ENCODE data around the gene JPH2.
A peak's percentile ranks its signal among the peaks of the same experiment; 100 is the strongest.
"Not testable (repeated sequence)": the region's sequence is repeated elsewhere in the genome, so short reads cannot be mapped to it uniquely, and the experiment has no call there.

The JPH2 gene

DNA sequence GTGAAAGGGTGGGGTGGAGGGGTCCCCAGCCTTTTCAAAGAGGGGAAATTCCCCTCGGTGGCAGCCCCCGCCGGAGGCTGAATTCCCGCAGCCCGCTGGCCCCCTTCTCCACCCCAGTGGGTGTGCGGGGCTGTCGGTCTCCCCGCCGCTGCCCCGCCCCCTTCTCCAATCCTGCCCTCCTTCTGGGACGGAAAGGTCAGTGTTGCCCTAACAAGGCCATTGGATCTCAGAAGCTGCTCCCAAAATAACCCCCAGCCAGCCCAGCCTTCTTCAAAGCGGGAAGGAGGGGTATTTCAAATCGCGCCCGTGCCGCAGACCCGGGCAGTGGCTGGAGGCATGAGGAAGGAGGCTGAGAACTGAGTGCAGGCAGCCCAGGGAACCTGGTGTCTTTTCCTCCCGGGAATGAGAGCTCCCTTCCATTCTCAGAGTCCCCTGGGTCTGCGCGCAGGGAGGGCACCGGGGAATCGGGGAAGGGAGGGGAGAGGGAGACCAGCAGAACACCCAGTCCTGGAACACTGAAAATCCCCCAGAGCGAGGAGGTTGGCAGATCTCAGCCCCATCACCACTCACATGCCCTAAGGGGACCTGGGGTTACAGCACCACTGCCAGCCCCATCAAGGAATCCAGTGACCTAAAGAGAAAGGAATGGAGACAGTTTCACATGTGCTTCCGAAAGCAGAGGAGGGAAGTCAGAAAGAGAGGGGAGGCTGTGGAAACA is at the start of gene JPH2:
Gene JPH2 (minus strand): TSS at position 135 of the 718 bp plus-strand sequence. CDS start 483 bp downstream, outside the sequence.
- DNase-seq = no peak

GRCh38 chr20:44235702-44236101 is 48.7 kb upstream of the JPH2 start:
- DNase-seq = no peak

- DNase-seq = no peak
These were observed 47.8 kb upstream of the JPH2 start for GRCh38 chr20:44234566-44235317.

GRCh38 chr20:44233436-44234016 is 46.5 kb upstream of the JPH2 start:
- DNase-seq = no peak

DNA sequence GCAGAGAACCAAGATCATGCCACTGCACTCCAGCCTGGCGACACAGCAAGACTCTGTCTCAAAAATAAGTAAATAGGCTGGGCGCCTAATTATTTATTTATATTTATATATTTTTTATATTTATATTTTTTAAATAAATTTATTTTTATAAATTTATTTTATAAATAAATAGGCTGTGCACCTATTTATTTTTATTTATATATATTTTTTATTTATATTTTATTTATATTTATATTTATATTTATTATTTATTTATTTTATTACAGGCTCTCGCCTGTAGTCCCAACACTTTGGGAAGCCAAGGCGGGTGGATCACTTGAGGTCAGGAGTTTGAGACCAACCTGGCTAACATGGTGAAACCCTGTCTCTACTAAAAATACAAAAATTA is 45.5 kb upstream of the JPH2 start:
- not testable (repeated sequence) for DNase-seq

- DNase-seq = peak; percentile 72
These were observed 44.9 kb upstream of the JPH2 start for GRCh38 chr20:44231713-44232468.

DNA sequence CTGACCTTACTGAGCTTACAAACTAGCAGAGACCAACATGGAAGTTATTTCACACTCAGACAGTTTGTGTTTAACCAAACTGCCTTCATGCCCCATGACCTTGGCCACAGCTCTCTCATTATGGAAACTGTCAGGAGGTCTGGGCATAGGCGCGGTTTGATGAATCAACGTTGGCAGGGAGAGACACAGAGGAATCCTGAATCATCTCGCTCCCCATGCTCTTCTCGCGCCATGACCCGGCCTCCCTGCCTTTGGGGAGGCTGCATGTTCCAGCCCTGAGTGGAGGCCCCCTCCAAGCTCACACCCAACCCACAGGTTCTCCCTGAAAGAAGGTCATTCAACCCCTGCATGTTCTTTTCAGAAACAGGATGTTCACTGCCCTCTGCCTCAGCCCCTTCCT is 44.2 kb upstream of the JPH2 start:
- DNase-seq = no peak

GRCh38 chr20:44228465-44229258 is 41.7 kb upstream of the JPH2 start:
- DNase-seq = no peak

DNA sequence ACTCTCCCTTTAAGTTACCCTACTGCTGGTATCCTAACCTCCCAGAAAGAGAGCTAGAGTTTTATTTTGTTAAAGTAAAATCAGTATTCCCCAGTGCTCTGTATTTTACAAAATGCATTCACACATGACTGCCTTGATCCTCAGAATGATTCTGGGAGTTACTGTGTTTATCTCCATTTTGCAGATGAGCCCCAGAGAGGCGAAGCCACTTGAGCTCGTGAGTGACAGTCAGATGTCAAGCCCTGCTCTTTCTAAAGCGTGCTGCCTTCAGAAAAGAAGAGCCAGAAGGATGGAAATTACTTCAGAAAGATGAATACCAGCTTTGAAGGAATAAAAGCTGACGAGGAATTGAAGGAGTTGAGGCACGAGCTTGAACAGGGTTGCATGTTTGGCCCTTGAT is 37.6 kb upstream of the JPH2 start:
- DNase-seq = no peak

DNA sequence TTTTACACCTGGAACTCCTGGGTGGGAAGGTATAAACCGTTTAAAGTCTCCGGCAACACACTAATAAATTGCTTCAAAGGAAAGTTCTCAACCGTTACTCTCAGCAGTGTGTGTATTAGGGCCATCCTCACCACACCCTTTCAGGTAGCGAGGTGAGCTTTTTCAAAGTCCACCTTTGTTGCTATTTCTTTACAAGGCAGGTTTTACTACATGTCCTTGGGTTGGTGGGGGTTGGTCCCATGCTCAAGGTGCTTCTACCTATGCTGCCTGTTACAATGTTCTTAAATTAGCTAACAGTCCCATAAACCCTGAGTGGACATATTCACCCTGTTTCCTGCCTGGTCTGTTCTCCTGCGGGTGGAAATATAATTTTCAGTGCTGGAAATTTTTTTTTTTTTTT is 36.7 kb upstream of the JPH2 start:
- DNase-seq = no peak

DNA sequence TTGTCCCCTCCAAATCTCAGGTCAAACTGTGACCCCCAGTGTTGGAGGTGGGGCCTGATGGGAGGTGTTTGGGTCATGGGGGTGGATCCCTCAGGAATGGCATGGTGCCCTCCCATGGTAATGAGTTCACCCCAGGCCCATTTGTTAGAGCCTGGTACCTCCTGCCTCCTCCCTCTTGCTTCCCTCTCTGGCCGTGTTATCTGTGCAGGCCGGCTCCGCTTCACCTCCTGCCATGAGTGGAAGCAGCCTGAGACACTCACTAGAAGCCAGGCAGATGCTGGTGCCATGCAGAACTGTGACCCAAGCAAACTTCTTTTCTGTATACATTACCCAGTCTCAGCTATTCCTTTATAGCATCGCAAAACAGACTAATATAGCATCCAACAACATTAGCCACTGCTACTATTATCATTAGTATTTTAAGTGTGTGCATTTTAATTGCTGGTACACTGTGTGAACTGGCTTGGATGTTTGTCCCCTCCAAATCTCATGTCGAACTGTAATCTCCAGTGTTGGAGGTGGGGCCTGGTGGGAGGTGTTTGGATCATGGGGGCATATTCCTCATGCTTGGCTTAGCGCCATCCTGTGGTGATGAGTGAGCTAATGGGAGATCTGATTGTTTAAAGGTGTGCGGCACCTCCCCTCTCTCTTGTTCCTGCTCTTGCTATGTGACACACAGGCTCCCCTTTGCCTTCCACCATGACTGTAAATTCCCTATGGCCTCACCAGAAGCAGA is 35.8 kb upstream of the JPH2 start:
- no peak for DNase-seq

DNA sequence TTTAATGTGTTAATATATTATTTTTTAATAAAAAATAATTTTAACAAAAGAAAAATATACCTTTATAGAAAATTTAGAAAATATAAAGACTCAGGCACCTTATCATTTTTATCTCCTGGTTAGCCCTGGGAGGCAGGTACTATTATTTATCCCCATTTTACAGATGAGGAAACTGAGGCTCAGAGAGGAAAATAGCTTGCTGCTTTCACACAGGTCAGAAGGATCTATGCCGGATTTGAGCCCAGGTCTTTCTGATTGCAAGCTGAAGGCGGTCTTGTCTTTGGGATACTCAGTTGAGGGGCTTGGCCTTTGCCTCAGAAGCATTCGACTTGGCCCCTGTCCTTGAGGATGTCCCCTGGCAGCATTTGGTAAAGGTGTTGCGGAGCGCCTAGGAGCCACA is 35.0 kb upstream of the JPH2 start:
- no peak for DNase-seq

DNA sequence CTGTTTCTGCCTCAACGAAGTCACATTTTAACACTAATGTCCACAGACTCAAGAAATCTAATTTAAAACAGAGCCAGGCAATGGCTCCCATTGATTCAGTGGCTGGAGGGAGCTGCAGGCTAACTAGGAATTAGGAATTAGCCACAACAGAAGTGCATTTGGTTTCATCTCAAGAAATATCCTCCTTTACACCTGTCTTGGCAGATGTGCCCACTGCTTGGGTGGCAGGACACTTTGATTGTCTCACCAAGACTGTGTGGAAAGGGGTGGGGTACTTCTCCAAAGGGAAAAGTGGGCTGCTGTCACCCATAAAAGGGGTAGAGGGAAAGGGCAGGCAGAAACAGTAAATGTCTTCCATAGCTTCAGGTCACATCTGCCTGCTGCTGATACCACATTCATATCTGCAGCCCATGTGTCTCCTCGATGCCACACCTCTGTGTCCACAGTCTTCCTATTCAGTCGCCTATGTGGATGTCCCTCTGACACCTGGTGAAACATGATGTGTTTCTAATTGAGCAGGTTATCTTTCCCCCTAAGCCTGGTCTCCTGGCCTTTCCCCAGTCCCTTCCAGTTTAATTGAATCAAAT is 34.5 kb upstream of the JPH2 start:
- no peak for DNase-seq

- no peak for DNase-seq
These were observed 32.8 kb upstream of the JPH2 start for GRCh38 chr20:44219791-44220190.

- DNase-seq = no peak
These were observed 32.3 kb upstream of the JPH2 start for GRCh38 chr20:44219170-44219730.

DNA sequence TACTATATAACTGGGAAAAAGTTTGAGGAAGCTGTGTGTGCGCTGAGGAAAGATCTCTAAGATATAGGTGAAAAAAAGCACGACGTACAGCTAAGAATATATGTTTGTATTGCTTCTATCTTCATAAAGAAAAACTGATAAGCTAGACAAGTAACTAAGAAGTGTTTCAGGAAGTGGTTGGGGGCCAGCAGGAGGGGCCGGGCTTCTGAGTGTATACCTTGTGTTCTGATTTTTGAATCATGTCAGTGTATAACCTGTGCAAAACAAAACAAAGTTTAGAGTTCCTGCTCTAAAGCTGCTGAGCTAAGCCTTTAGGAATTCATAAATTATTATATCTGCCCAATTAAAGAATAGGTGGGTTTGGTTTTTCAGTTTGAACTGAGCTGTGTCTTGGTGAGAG is 31.5 kb upstream of the JPH2 start:
- no peak for DNase-seq

DNA sequence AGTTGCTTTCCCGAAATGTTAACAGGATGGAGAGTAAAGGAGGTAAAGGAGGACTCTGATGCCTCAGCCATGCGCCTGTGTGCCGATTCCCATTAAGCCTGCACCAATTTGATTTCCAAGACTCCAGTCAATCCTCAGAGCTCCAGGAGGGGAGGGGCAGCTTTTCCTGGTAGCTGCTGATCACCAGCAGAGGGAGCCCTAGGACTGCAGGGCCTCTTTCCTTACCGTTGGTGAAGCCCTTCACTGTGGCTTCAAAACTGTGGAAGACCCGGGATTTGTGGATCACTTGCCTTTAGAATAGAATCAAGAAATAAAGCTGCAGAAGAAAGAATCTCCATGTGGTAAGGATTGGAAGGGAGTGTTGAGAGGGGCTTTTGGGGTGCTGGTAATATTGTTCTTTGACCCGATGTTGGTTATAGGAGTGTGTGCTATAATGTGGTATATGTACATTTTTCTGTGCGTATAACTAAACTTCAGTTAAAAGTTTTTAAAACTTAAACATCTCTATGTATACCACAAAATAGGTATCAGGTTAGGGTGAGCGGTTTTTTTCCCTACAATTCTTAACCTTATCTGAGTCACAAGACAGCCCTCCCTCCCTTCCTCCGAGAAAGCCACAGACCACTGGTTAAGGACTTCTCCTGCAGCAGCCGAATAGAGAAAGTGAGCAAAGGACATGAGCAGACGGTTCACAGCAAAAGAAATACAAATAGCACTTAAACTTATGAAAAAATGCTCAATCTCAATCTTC is 30.5 kb upstream of the JPH2 start:
- peak; percentile 39 for DNase-seq

DNA sequence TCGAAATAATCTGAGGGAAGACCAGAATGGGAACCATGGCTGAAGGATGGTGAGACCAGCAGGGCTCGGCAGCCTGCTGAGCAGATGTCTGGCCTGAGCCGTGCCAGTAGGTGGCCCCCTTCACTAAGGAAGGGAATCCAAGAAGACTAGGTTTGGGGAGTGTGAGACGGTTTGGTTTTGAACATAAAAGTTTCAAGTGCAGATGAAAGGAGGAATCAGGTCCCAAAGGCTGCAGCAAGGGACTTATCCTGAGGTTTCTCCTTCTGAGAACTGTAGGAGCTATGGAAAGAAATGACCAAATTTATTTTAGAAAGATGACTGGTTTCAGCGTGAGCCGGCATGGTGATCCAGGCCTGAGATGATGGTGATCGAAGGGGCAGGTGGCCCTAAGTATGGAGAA is 28.1 kb upstream of the JPH2 start:
- peak; percentile 37 for DNase-seq

DNA sequence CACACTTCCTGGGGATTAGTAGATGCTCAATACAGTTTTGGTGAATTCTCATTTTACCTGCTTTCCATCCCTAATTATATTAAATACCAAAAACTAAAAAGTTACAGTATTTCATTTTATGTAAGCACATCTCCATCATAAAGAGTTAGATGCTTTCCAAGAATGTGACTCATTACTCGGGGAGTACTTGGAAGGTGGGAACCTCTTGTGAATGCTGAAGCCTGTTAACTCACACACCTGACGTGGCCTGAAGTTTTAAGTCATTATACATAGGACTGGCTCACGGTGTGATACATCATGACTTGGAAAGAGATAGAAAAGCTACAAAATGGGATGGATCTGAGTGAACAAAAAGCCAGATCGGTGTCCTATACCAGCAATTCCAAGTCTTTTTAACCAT is 25.8 kb upstream of the JPH2 start:
- no peak for DNase-seq
